ENCODE data around the gene APOBEC3B.

DNA sequence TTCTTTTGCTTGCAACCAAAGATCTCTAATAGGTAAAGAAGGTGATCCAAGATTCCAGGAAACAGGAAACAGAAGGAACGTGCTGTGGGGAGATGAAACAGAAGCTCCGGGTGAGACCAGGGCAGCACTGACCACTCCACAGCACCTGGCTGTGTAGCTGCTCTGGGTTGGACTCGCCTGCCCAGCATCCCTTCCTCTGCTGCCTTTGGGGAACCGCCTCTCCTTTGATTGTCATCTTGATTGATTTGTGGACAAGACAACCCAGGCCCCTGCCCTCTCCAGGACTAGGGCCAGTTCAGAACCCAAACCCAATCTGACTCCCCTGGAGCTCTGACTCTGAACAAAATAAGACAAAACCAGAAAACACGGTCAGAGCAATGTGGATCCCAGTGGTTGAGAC, 39.4 kb upstream of the APOBEC3B start:
- TF ChIP-seq, protein P1, sequence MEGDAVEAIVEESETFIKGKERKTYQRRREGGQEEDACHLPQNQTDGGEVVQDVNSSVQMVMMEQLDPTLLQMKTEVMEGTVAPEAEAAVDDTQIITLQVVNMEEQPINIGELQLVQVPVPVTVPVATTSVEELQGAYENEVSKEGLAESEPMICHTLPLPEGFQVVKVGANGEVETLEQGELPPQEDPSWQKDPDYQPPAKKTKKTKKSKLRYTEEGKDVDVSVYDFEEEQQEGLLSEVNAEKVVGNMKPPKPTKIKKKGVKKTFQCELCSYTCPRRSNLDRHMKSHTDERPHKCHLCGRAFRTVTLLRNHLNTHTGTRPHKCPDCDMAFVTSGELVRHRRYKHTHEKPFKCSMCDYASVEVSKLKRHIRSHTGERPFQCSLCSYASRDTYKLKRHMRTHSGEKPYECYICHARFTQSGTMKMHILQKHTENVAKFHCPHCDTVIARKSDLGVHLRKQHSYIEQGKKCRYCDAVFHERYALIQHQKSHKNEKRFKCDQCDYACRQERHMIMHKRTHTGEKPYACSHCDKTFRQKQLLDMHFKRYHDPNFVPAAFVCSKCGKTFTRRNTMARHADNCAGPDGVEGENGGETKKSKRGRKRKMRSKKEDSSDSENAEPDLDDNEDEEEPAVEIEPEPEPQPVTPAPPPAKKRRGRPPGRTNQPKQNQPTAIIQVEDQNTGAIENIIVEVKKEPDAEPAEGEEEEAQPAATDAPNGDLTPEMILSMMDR (IDR thresholded peaks at IDR 0.05) = no peak
- no peak for TF ChIP-seq EP300 (IDR thresholded peaks at IDR 0.05)
- no peak for TF ChIP-seq POLR2A (IDR thresholded peaks at IDR 0.05)
